GM21367 (cell line): Measurements from ENCODE around the gene TMED9.
"Not testable (repeated sequence)": the region's sequence is repeated elsewhere in the genome, so short reads cannot be mapped to it uniquely, and the experiment has no call there.

ENCODE experiments used
- ATAC-seq: cut with Tn5 transposase; IDR thresholded peaks from one replicate; pipeline ENCODE4 v1.9.1; 2021; ENCODE audit not compliant: unreplicated experiment

The TMED9 gene

DNA sequence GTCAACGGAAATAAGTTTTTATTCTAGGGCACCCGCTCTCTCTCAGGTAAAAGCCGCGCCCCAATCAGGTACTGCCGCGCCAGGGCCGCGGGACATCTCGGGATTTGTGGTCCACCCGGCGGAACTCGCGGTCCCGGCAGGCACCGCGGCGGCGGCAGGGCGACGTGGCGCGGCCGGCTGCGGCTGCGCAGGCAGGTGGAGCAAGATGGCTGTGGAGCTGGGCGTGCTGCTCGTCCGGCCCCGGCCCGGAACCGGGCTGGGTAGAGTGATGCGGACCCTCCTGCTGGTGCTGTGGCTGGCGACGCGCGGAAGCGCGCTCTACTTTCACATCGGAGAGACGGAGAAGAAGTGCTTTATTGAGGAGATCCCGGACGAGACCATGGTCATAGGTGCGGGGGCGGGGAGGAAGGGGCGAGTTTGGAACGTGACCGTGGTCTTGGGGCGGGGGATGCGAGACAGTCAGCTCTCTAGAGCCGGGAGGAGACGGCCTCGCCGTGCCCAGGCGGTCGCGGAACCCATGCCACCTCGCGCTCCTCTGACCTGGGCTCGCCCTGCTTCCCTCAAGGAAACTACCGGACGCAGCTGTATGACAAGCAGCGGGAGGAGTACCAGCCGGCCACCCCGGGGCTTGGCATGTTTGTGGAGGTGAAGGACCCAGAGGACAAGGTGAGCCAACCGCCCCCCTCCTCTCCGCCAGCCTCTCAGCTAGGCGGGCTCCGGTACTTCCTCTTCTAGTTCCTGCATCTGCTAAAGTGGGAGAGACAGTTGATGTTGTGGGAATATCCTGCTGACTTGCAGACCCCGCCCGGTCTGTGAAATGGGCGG lies at the start of gene TMED9:
Gene TMED9 (plus strand): TSS at position 194 of the 825 bp plus-strand sequence. CDS start 12 bp downstream, at position 206.
- peak; percentile 86 for ATAC-seq

- no peak for ATAC-seq
Observed at GRCh38 chr5:177542816-177543465, 49.1 kb upstream of the TMED9 start.

- no peak for ATAC-seq
Observed at GRCh38 chr5:177545487-177546257, 46.3 kb upstream of the TMED9 start.

DNA sequence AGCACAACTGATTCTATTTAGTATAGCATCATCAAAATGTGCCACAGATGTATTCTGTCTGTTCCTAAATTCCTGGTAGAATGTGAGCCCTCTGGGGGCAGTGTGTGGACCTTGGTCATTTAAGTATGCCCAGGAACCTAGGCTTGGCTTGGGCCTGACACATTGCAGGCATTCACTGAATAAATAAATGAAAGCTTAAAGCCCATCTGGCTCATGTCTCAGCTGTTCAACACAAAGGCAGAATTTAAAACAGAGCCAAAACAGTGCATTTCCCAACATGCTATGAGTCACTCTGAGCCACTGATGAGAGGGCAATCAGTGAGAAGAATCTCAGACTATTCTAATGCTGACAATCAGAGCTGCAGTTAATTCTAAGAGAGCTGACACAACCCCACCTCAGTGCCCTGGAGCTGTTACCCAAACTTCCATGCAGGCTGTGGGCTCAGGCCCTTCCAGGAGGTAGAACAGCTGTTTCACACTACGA lies 45.7 kb upstream of the TMED9 start:
- ATAC-seq: no peak

GRCh38 chr5:177547736-177548135 lies 44.3 kb upstream of the TMED9 start:
- no peak for ATAC-seq

DNA sequence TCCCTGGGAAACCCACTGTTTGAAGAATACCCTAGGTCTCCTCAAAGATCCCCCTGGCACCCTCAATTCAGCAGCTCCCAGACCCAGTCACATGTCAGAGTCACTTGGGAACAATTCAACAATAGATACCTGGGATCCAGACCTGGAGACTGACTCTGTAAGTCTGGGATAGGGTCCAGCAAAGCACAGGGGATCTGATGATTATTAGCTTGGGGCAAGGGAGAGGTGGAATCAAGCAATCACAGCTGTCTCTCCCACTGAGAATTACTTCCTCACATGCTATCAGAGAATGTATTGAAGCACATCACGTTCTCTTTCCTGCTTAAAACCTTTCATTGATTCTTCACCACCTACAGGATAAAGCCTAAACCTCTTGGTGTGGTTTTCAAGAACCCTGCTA lies 43.5 kb upstream of the TMED9 start:
- no peak for ATAC-seq

DNA sequence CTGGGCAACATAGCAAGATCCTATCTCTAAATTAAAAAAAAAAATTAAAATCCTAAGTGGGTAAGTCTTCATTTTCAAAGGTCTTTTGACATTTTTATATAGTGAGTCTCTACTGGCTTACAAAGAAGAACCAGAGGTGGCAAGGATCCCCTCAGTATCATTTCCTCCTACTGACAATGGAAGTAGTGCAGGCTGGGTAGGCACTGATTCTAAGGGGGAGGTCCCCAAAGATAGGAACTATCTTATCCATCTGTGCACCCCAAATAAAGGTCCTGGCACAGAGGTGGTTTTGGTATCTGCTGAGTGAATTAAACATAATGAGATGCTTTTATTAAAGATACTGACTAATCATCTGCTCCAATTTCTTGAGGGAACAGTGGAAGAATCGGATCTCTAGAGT lies 41.9 kb upstream of the TMED9 start:
- no peak for ATAC-seq

DNA sequence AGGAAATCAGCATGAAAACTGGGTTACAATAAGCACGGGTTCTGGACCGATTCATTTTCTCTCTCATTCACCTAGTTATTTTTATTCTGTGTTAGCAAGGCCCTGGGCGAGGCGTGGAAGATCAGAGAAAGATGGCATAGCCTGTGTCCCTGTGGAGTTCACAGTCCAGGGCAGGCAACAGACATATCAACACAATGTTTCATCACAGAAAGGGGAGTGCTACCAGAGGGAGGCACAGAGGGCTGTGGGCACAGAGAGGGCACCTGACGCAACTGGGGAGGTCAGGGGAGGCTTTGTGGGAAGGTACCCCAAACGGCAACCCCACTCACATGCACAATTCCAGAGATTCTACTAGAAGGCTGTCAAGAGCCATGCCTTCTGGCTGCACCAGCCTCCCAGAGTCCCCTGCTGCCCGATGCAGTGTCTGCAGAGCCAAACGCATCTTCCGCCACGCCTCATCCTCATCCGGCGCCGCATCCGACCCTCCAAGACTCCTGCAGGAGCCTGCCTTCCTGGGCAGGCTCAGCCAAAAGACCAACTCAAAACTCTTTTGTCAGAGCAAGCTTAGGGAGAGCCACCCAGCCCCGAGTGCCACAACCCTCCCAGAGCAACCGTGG lies 39.1 kb upstream of the TMED9 start:
- no peak for ATAC-seq

- ATAC-seq: peak; percentile 28
Observed at GRCh38 chr5:177553671-177554429, 38.2 kb upstream of the TMED9 start.

GRCh38 chr5:177554474-177555111 lies 37.4 kb upstream of the TMED9 start, which contains the start of gene FAM193B:
FAM193B (minus strand) TSS chr5:177554563; CDS start chr5:177554458, 105 bp downstream.
- ATAC-seq: peak; percentile 91

GRCh38 chr5:177555228-177555627 lies 36.8 kb upstream of the TMED9 start:
- ATAC-seq: no peak

- ATAC-seq: no peak
Observed at GRCh38 chr5:177555665-177556064, 36.3 kb upstream of the TMED9 start.

DNA sequence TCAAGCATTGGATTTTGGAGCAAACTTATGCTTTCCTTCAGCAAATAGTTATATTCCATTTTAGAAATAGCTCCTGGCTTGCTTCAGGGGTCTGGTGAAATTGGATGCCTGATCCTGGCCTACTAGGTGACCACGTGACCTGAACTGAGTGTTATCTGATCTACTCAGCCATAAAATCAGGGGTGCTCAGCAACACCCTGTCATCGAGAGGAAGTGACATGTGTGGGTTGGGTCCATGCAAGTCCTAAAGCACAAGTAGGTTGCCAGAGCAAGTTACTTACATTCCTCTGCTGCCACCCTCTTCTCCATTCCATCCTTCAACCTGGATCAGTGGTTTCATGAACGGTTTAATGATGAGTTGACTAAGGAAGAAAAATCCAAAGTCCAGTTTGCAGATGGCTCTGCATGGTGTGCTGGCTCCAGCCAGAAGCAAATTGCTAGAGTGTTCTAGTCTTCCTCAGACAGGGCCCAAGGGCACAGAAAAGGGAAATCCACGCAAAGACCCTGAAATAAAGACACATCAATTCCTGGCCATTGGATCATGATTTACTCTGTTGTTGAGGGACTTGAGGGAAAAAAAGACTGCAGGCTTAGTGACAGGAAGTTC lies 34.9 kb upstream of the TMED9 start:
- ATAC-seq: no peak

- ATAC-seq: no peak
Observed at GRCh38 chr5:177557796-177558195, 34.2 kb upstream of the TMED9 start.

GRCh38 chr5:177559446-177559941 lies 32.5 kb upstream of the TMED9 start:
- ATAC-seq: not testable (repeated sequence)

DNA sequence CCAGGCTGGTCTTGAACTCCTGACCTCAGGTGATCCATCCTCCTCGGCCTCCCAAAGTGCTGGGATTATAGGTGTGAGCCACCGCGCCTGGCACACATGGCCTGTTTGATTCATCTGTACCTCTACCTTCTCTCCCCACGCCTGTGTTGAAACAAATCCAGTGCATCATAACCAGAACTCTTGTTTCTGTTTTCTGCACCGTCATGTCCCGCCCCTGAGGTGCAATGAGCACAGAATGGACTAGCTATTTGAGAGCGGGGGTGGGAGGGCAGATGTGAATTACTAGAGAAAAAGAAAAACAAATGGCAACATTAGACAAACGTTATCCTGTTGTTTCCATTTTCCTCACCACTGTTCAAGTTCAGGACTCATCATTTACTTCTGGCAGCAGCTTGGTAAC lies 27.0 kb upstream of the TMED9 start:
- ATAC-seq: no peak

- ATAC-seq: no peak
Observed at GRCh38 chr5:177568326-177568725, 23.7 kb upstream of the TMED9 start.

GRCh38 chr5:177569894-177570293 lies 22.1 kb upstream of the TMED9 start:
- no peak for ATAC-seq

DNA sequence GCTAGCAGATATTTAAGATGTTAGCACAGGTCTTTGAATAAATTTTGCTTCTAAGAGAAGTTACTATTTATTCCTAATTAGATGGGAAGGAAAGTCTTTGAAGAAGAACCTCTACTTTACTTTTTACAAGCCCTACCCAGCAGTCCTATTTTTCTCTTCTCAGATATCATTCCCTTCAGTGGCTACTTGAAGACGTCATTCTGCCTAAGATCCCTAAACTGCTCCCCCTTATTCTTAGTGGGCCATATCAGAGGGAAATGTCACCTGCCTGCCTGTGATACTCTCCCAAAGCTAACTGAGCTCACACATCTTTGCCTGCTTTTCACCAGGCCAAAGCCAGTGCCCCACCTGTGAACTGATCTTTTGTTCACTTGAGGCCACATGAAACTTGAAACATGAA lies 16.5 kb upstream of the TMED9 start:
- no peak for ATAC-seq
